H9 (cell line): ENCODE data around the gene FAM107A. TPM values are rescaled to one million over a fixed set of nuclear protein-coding genes. Genes with fewer than 3 reads are reported as not detected.

Experiments used
- DNase-seq: peaks from one replicate; pipeline ENCODE4 v3.0.0-alpha.2; 2017
- H2AFZ ChIP-seq: one replicate; pipeline ENCODE4 v1.6.1; 2013; ENCODE audit warnings: mild to moderate bottlenecking, low read length, control low read depth, moderate library complexity
- H2AK5ac ChIP-seq: 2 replicates; pipeline ENCODE4 v1.6.1; 2013; ENCODE audit warnings: low read length, control low read depth, mixed read lengths; ENCODE audit not compliant: insufficient read length
- H2BK120ac ChIP-seq: one replicate; pipeline ENCODE4 v1.6.1; 2013; ENCODE audit warnings: low read depth, mild to moderate bottlenecking, low read length, control low read depth, inconsistent platforms; ENCODE audit not compliant: poor library complexity, severe bottlenecking
- H2BK12ac ChIP-seq: 2 replicates; pipeline ENCODE4 v1.6.1; 2013; ENCODE audit warnings: low read length, control low read depth, mixed read lengths, low read depth; ENCODE audit not compliant: insufficient read length
- H2BK15ac ChIP-seq: 2 replicates; pipeline ENCODE4 v1.6.1; 2013; ENCODE audit warnings: low read depth, low read length, control low read depth
- H2BK20ac ChIP-seq: one replicate; pipeline ENCODE4 v1.6.1; 2013; ENCODE audit warnings: low read depth, mild to moderate bottlenecking, low read length, control low read depth, inconsistent platforms; ENCODE audit not compliant: poor library complexity, severe bottlenecking
- H2BK5ac ChIP-seq: 2 replicates; pipeline ENCODE4 v1.6.1; 2013; ENCODE audit warnings: low read length, control low read depth, mixed read lengths; ENCODE audit not compliant: insufficient read length
- H3K14ac ChIP-seq: 2 replicates; pipeline ENCODE4 v1.6.1; 2013; ENCODE audit warnings: low read length, control low read depth; ENCODE audit not compliant: insufficient read depth
- H3K18ac ChIP-seq: 2 replicates; pipeline ENCODE4 v1.6.1; 2013; ENCODE audit warnings: low read depth, mild to moderate bottlenecking, mixed read lengths, low read length, control low read depth; ENCODE audit not compliant: insufficient read length
- H3K23ac ChIP-seq: 2 replicates; pipeline ENCODE4 v1.6.1; 2013; ENCODE audit warnings: low read length, control low read depth, mixed read lengths, low read depth; ENCODE audit not compliant: insufficient read length
- H3K23me2 ChIP-seq: 2 replicates; pipeline ENCODE4 v1.6.1; 2013; ENCODE audit warnings: low read depth, mild to moderate bottlenecking, mixed read lengths, low read length, control low read depth; ENCODE audit not compliant: insufficient read length, poor library complexity, severe bottlenecking
- H3K27ac ChIP-seq: 2 replicates; pipeline ENCODE4 v1.5.1; 2013; ENCODE audit warnings: low read length, control low read depth, mixed read lengths, low read depth; ENCODE audit not compliant: insufficient read length
- H3K27me3 ChIP-seq: 2 replicates; pipeline ENCODE4 v1.6.1; 2013; ENCODE audit warnings: low read length, control low read depth, inconsistent platforms; ENCODE audit not compliant: insufficient read depth
- H3K4ac ChIP-seq: 2 replicates; pipeline ENCODE4 v1.6.1; 2013; ENCODE audit warnings: low read depth, mild to moderate bottlenecking, control low read depth, inconsistent platforms, low read length, moderate library complexity
- H3K4me1 ChIP-seq: 2 replicates; pipeline ENCODE4 v1.6.1; 2013; ENCODE audit warnings: low read length, control low read depth, inconsistent platforms; ENCODE audit not compliant: insufficient read depth
- H3K4me2 ChIP-seq: 2 replicates; pipeline ENCODE4 v1.6.1; 2013; ENCODE audit warnings: low read length, control low read depth, mixed read lengths; ENCODE audit not compliant: insufficient read length, insufficient read depth
- H3K56ac ChIP-seq: 2 replicates; pipeline ENCODE4 v1.6.1; 2013; ENCODE audit warnings: low read depth, mild to moderate bottlenecking, mixed read lengths, low read length, control low read depth; ENCODE audit not compliant: insufficient read length
- H3K79me1 ChIP-seq: 2 replicates; pipeline ENCODE4 v1.6.1; 2013; ENCODE audit warnings: low read depth, mild to moderate bottlenecking, moderate library complexity, low read length, control low read depth, inconsistent platforms; ENCODE audit not compliant: insufficient read depth, poor library complexity, severe bottlenecking
- H3K79me2 ChIP-seq: 2 replicates; pipeline ENCODE4 v1.6.1; 2013; ENCODE audit warnings: low read length, control low read depth, inconsistent platforms; ENCODE audit not compliant: insufficient read depth
- H3K9ac ChIP-seq: 2 replicates; pipeline ENCODE4 v1.6.1; 2013; ENCODE audit warnings: low read length, control low read depth, mixed read lengths; ENCODE audit not compliant: insufficient read length; ENCODE audit errors: extremely low read depth
- H3K9me3 ChIP-seq: one replicate; pipeline ENCODE4 v1.6.1; 2013; ENCODE audit warnings: low read depth, low read length, inconsistent platforms; ENCODE audit not compliant: control insufficient read depth
- H3T11ph ChIP-seq: one replicate; pipeline ENCODE4 v1.6.1; 2013; ENCODE audit warnings: mild to moderate bottlenecking, low read length, control low read depth, inconsistent platforms
- H4K20me1 ChIP-seq: one replicate; pipeline ENCODE4 v1.6.1; 2013; ENCODE audit not compliant: control insufficient read depth, insufficient read length, insufficient read depth
- H4K5ac ChIP-seq: 2 replicates; pipeline ENCODE4 v1.6.1; 2013; ENCODE audit warnings: low read depth, mild to moderate bottlenecking, mixed read lengths, low read length, control low read depth; ENCODE audit not compliant: insufficient read length
- H4K8ac ChIP-seq: replicated peaks from 2 replicates; pipeline ENCODE4 v1.6.1; 2013; ENCODE audit warnings: low read length, control low read depth, mixed read lengths, low read depth; ENCODE audit not compliant: insufficient read length
- H4K91ac ChIP-seq: 2 replicates; pipeline ENCODE4 v1.6.1; 2013; ENCODE audit warnings: low read depth, mild to moderate bottlenecking, moderate library complexity, mixed read lengths, low read length, control low read depth; ENCODE audit not compliant: insufficient read length
- H3K27ac Mint-ChIP-seq, 3 experiments: 2 replicates in 2 of 3; 3 replicates in 1 of 3; pipeline ENCODE4 v1.8.0; 2020 to 2021; ENCODE audit warnings: mixed read lengths in 3 of 3, mild to moderate bottlenecking in 1 of 3, moderate library complexity in 1 of 3
- H3K27me3 Mint-ChIP-seq: 2 replicates; pipeline ENCODE4 v1.8.0; 2021; ENCODE audit warnings: low read depth, mild to moderate bottlenecking, moderate library complexity, mixed read lengths
- H3K36me3 Mint-ChIP-seq, 3 experiments: 2 replicates in 2 of 3; 3 replicates in 1 of 3; pipeline ENCODE4 v1.8.0; 2020 to 2021; ENCODE audit warnings: low read depth in 3 of 3, mixed read lengths in 3 of 3; ENCODE audit not compliant: insufficient read depth in 1 of 3
- H3K4me1 Mint-ChIP-seq, 2 experiments: 2 replicates each; pipeline ENCODE4 v1.8.0; 2020; ENCODE audit warnings: mixed read lengths in 2 of 2
- H3K4me3 Mint-ChIP-seq, 2 experiments: 2 replicates in 1 of 2; 3 replicates in 1 of 2; pipeline ENCODE4 v1.8.0; 2020 to 2021; ENCODE audit warnings: mild to moderate bottlenecking in 2 of 2, mixed read lengths in 2 of 2, moderate library complexity in 1 of 2
- H3K9me3 Mint-ChIP-seq, 2 experiments: 2 replicates in 1 of 2; 3 replicates in 1 of 2; pipeline ENCODE4 v1.8.0; 2020; ENCODE audit warnings: mild to moderate bottlenecking in 2 of 2, mixed read lengths in 2 of 2, moderate library complexity in 1 of 2
- WGBS: extraction: QIAGEN DNeasy Blood & Tissue Kit; methylation state at CpG from one replicate; pipeline ENCODE4 v1.1.7; 2013; ENCODE audit warnings: missing lambda C conversion rate, low lambda C conversion rate, mixed read lengths; ENCODE audit not compliant: insufficient read length; ENCODE audit errors: extremely low coverage; 5-methylcytosine and 5-hydroxymethylcytosine counted together
- total RNA-seq: library from RNA; stranded (reverse); gene quantifications from 2 replicates; pipeline ENCODE4 v1.2.1, GENCODE V29; 2021
- TF ChIP-seq, protein P1 (sequence below): fragments of 200-600 bp; sonication (generic); conservative IDR thresholded peaks from 3 replicates; pipeline ENCODE4 v1.8.0; 2021; ENCODE audit warnings: antibody characterized with exemption, mild to moderate bottlenecking

FAM107A gene
- total RNA-seq, 1 experiment from 2014 or later: 0.11 TPM

DNA sequence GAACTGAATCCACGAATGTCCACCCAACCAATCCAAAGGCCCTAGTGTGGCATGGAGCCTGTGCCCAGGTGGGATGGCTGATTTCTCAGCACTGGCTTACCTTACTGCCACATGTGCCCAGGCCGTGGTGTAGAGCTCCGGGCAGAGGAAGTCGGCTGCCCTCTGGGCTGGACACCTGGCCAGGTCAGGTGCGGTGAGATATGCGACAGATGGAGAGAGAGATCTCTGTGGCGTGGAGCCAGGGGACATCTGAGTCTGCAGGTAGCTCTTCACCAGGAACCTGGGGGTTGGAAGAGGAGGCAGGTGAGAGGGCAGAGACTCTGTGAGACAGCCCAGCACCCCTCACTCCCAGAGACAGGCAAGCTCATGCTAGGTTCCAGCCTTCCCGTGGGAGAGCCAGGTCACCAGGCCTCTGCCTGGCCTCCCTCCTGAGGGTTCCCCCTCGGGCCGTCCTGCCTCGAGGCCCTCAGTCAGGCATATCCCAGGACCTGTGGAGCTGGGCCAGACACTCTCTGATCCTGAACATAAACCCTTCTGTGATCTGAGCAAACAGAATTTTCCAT lies 52.8 kb downstream of the FAM107A start:
- H3K36me3 Mint-ChIP-seq: peaks cover 0 to 4% (median 0%) of the 10 kb centered on the region in 3 experiments; a peak in 2 of 7 replicates
- Histone ChIP-seq H3K14ac (no peak overlapping the region), H3K27me3 (no peaks in the 10 kb centered on the region), H2BK5ac (no peak overlapping the region), H3K9ac (no peak overlapping the region), H3K79me1 (no peaks in the 10 kb centered on the region), H3K23me2 (no peaks in the 10 kb centered on the region), H3K4me1 (no peaks in the 10 kb centered on the region; the same call in 1 of the 2 replicates), H4K8ac (no peak overlapping the region), H3K27ac (no peak overlapping the region), H3K4me2 (no peak overlapping the region), H3K9me3 (no peaks in the 10 kb centered on the region), H3K23ac (no peak overlapping the region), H4K5ac (no peak overlapping the region), H2BK120ac (no peak overlapping the region), H3K79me2 (no peaks in the 10 kb centered on the region), H2AK5ac (no peak overlapping the region), H3T11ph (no peak overlapping the region), H2BK12ac (no peak overlapping the region), H4K20me1 (no peaks in the 10 kb centered on the region), H4K91ac (no peak overlapping the region), H3K56ac (no peak overlapping the region), H3K4ac (no peak overlapping the region), H3K18ac (no peak overlapping the region), H2BK20ac (no peak overlapping the region), H2BK15ac (no peak overlapping the region), H2AFZ (no peak overlapping the region)
- DNase-seq: no peak
- no peak overlapping the region; a peak in 1 of 7 replicates for H3K27ac Mint-ChIP-seq
- H3K4me3 Mint-ChIP-seq: no peak overlapping the region
- peaks cover 2% of the 10 kb centered on the region for H3K27me3 Mint-ChIP-seq
- H3K4me1 Mint-ChIP-seq: peaks cover 49 to 62% of the 10 kb centered on the region in 2 experiments
- H3K9me3 Mint-ChIP-seq: peaks cover 2 to 4% of the 10 kb centered on the region in 2 experiments; a peak in 2 of 5 replicates
- TF ChIP-seq, protein P1, sequence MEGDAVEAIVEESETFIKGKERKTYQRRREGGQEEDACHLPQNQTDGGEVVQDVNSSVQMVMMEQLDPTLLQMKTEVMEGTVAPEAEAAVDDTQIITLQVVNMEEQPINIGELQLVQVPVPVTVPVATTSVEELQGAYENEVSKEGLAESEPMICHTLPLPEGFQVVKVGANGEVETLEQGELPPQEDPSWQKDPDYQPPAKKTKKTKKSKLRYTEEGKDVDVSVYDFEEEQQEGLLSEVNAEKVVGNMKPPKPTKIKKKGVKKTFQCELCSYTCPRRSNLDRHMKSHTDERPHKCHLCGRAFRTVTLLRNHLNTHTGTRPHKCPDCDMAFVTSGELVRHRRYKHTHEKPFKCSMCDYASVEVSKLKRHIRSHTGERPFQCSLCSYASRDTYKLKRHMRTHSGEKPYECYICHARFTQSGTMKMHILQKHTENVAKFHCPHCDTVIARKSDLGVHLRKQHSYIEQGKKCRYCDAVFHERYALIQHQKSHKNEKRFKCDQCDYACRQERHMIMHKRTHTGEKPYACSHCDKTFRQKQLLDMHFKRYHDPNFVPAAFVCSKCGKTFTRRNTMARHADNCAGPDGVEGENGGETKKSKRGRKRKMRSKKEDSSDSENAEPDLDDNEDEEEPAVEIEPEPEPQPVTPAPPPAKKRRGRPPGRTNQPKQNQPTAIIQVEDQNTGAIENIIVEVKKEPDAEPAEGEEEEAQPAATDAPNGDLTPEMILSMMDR: no peak
- no CpG with 5 or more reads among the region's 11 CpGs for WGBS
